IPS-NIHi7 (cell line): ENCODE data around the gene SPNS1.
"Not testable (repeated sequence)": the region's sequence is repeated elsewhere in the genome, so short reads cannot be mapped to it uniquely, and the experiment has no call there.

ENCODE experiments used
- DNase-seq: peaks from one replicate; pipeline ENCODE4 v3.0.0; 2012; ENCODE audit warnings: mixed read lengths; ENCODE audit errors: extremely low spot score

SPNS1 gene, protein sequence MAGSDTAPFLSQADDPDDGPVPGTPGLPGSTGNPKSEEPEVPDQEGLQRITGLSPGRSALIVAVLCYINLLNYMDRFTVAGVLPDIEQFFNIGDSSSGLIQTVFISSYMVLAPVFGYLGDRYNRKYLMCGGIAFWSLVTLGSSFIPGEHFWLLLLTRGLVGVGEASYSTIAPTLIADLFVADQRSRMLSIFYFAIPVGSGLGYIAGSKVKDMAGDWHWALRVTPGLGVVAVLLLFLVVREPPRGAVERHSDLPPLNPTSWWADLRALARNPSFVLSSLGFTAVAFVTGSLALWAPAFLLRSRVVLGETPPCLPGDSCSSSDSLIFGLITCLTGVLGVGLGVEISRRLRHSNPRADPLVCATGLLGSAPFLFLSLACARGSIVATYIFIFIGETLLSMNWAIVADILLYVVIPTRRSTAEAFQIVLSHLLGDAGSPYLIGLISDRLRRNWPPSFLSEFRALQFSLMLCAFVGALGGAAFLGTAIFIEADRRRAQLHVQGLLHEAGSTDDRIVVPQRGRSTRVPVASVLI

DNA sequence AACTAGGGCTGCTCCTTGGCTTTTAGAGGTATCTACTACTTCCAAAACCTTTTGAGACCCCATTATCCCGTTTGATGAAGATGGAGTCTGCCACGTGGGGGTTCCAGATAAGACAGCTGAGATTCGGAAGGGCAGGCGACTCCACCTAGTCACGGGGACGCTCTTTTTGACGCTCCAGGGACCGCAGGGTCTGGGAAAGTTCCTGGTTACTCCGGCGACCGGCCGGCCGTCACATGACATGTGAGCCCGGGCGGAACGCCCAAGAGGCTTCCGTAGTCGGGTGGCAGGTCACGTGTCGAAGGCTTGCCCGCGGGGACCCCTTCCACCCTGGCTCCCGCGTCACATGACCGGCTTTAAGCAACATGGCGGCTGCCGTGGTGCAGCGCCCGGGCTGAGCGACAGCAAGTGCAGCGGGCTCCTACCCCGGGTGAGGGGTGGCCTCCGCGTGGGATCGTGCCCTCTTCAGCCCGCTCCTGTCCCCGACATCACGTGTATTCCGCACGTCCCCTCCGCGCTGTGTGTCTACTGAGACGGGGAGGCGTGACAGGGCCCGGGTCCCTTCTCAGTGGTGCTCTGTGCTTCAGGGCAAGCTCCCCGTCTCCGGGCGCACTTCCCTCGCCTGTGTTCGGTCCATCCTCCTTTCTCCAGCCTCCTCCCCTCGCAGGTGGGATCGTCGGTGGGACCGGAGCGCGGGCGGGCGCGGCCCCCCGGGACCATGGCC lies at the start of gene SPNS1:
Gene SPNS1 (plus strand): TSS at position 342 of the 721 bp plus-strand sequence. CDS start 374 bp downstream, at position 716.
- DNase-seq, result peak; percentile 99

DNA sequence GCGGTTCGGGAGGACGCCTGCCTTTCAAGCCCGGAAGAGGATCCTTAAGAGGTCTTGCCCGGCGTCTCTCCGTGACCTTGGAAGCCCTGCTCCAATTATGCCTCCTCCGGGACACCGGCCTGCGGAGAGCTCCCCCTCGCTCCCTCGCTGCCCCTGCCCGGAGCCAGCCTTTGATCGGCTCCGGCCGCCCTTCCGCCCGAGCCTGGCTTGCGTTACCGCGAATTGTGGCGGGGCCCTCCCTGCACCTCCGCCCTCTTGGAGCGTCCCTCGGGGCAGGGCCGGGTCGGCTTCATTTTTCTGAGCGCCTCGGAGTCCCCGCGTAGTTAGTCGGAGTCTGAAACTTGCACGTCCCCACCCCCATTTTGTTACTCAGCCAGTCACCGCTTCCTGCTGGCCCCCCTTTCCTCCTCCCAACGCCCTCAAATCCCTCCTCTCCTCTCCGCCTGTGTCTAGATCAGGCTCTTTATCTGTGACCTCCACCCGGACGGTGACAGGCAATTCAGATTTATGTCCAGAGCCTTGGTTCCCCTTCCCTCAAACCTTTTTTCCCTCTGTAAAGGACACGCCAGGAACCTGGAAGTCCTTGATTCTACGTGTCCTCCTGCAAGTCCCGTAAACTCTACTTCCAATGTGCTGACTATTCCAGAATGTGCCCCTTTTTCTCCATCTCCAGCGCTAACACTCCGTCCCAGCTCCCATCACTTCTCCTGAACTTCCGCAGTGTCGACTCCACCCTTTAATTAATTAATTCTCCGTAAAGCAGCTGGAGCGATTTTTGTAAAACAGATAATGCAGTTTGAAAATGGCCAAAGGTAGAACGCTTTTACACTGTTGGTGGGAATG lies 49.0 kb upstream of the SPNS1 start:
- peak; percentile 53 for DNase-seq

DNA sequence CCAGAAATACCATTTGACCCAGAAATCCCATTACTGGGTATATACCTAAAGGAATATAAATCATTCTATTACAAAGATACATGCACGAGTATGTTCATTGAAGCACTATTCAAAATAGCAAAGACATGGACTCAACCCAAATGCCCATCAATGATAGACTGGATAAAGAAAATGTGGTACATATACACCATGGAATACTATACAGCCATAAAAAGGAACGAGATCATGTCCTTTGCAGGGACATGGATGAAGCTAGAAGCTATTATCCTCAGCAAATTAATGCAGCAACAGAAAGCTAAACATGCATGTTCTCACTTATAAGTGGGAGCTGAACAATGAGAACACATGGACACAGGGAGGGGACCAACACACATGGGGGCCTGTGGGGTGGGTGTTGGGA lies 48.3 kb upstream of the SPNS1 start:
- DNase-seq, result not testable (repeated sequence)

GRCh38 chr16:28927815-28928214 lies 46.8 kb upstream of the SPNS1 start:
- DNase-seq, result no peak

GRCh38 chr16:28930203-28930602 lies 44.4 kb upstream of the SPNS1 start:
- no peak for DNase-seq

DNA sequence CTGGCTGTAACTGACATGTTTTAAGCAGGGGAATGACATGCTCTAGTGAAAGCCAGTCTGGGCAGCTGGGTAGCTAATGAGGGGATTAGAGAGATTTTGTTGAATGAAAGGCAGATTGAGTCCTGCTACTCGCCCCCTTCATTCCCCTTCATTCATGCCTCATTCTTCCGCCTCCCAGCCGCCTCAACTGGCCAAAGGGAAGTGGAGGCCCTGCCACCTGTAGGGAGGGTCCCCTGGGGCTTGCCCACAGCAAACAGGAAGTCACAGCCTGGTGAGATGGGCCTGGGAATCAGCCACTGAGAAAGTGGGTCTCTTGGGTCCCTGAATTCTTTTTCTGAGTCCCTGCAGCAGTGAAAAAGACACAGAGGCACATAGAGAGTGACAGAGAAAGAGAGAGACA lies 43.9 kb upstream of the SPNS1 start:
- DNase-seq, result no peak

DNA sequence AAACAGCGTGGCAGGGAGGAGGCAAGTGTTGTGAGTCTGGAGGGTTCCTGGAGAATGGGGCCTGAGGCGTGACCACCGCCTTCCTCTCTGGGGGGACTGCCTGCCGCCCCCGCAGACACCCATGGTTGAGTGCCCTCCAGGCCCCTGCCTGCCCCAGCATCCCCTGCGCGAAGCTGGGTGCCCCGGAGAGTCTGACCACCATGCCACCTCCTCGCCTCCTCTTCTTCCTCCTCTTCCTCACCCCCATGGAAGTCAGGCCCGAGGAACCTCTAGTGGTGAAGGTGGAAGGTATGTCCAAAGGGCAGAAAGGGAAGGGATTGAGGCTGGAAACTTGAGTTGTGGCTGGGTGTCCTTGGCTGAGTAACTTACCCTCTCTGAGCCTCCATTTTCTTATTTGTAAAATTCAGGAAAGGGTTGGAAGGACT lies 42.8 kb upstream of the SPNS1 start, which contains the start of gene CD19:
Gene CD19 (plus strand): TSS at position 171 of the 425 bp plus-strand sequence. CDS start 30 bp downstream, at position 201.
- DNase-seq, result no peak

GRCh38 chr16:28932339-28933141 lies 42.0 kb upstream of the SPNS1 start:
- no peak for DNase-seq

DNA sequence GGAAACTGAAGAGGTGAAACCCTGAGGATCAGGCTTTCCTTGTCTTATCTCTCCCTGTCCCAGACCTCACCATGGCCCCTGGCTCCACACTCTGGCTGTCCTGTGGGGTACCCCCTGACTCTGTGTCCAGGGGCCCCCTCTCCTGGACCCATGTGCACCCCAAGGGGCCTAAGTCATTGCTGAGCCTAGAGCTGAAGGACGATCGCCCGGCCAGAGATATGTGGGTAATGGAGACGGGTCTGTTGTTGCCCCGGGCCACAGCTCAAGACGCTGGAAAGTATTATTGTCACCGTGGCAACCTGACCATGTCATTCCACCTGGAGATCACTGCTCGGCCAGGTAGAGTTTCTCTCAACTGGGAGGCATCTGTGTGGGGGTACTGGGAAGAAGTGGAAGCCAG lies 41.4 kb upstream of the SPNS1 start:
- no peak for DNase-seq

DNA sequence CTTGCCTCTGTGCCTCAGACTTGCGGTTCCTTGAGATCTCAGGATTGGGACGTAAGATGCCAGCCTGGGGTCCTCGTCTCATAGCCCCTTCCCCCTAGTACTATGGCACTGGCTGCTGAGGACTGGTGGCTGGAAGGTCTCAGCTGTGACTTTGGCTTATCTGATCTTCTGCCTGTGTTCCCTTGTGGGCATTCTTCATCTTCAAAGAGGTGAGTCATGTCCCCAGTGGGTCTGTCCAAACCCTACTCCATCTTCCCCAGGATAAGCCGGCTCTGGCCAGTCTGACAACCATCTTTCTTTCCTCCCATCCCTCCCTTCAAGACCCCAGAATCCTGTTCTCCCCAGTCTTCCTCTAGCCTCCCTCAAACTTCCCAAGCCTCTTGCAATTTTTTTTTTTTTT lies 39.2 kb upstream of the SPNS1 start:
- no peak for DNase-seq

DNA sequence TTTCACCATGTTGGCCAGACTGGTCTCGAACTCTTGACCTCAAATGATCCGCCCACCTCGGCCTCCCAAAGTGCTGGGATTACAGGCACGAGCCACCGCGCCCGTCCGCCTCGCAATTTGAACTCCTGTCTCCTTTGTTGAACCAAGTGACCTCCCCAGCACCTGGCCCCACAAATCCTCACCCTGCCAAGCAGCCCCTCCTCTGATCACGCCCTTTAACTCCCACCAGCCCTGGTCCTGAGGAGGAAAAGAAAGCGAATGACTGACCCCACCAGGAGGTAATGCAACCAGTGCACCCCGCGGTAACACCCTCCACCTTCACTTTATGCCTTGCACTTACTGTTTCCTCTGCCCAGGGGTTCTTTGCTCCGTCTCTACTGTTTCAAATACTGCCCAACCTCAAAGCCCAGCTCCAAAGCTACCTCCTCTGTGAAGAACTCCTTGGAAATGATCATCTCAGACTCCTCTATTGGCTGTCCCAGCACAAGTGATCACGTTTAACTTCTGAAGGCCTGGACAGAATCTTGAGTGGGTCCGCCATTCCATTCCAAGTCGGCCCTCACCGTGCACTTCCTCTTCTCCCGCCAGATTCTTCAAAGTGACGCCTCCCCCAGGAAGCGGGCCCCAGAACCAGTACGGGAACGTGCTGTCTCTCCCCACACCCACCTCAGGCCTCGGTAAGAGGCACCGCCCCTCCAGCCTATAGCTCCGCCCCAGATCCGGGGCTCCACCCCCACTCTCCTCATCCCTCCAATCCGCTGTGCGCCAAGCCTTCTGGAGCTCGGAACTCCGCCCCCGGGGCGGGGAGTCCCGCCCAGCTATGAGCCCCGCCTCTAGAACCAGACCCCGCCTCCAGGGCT lies 38.4 kb upstream of the SPNS1 start:
- peak; percentile 93 for DNase-seq

GRCh38 chr16:28936784-28937155 lies 37.8 kb upstream of the SPNS1 start:
- no peak for DNase-seq

- peak; percentile 19 for DNase-seq
These were observed 37.2 kb upstream of the SPNS1 start for GRCh38 chr16:28937222-28937876.

- no peak for DNase-seq
These were observed 35.9 kb upstream of the SPNS1 start for GRCh38 chr16:28938721-28939120.

DNA sequence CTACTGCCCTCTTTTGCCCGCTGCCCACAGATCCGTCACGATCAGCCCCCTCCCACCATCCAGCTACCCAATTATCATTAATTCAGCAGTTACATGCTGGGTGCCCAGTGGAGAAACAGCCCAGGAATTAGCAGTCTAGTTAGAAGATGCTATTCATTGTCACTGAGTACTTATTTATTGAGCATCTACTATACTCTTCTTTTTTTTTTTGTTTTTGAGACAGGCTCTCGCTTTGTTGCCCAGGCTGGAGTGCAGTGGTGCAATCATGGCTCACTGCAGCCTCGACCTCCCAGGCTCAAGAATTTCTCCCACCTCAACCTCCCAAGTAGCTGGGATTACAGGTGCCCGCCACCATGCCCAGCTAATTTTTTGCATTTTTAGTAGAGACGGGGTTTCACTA lies 34.8 kb upstream of the SPNS1 start:
- not testable (repeated sequence) for DNase-seq

DNA sequence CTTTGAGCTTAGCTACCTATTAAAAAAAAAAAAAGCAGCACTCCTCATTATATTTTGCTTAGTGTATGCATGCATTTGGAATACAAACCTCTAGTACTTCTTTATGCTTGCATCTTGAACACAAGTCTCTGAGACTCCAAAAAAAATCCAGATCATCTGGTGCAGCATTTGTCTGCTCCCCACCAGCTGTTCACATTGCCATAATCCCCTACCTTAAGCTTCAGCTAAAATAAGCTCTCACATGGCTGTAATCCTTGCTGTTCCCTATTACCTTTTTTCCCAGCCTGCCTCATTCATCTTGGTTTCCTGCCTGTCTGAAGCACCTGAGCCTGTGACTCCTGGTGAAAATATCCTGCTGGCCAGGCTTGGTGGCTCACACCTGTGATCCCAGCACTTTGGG lies 31.3 kb upstream of the SPNS1 start:
- DNase-seq, result no peak

DNA sequence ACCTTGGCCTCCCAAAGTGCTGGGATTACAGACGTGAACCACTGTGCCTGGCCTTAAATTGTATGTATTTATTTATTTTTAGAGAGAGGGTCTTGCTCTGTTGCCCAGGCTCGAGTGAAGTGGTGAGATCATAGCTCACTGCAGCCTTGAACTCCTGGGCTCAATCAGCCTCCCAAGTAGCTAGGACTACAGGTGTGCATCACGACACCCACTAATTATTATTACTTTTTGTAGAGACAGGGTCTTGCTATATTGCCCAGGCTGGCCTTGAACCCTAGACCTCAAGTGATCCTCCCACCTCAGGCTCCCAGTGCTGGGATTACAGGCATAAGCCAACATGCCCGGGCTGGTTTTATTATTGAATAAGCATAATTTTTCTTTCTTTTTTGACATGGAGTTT lies 27.9 kb upstream of the SPNS1 start:
- no peak for DNase-seq

- DNase-seq, result peak; percentile 98
These were observed 23.7 kb upstream of the SPNS1 start, which contains the start of gene NFATC2IP for GRCh38 chr16:28950648-28951409. Gene NFATC2IP, plus strand, starts transcription at chr16:28950937. Its CDS starts 75 bp downstream, at chr16:28951012.
